ENCODE data around the gene IL3. TPM values are rescaled to one million over a fixed set of nuclear protein-coding genes. Genes with fewer than 3 reads are reported as not detected.

The IL3 gene
- total RNA-seq, 2 donors from 2014 or later = not detected

- DNase-seq = no peak
- ATAC-seq = no peak
- intact Hi-C loops (cut with DNase I, micrococcal nuclease) = no loop called here
Measured at GRCh38 chr5:132067451-132067850, 7.0 kb downstream of the IL3 start.

- no peak for DNase-seq
- ATAC-seq = no peak
Measured at GRCh38 chr5:132067941-132068808, 7.7 kb downstream of the IL3 start.

GRCh38 chr5:132069561-132069960, 9.1 kb downstream of the IL3 start:
- intact Hi-C loops (cut with DNase I, micrococcal nuclease) = no loop called here
- DNase-seq (no peak), ATAC-seq (no peak)

More at GRCh38 chr5:132067941-132068808, 7.7 kb downstream of the IL3 start:
- intact Hi-C loops (cut with DNase I, micrococcal nuclease) = no loop called here

GRCh38 chr5:132069994-132070393, 9.5 kb downstream of the IL3 start:
- ATAC-seq (no peak), DNase-seq (no peak)
- intact Hi-C loops (cut with DNase I, micrococcal nuclease) = no loop called here

DNA sequence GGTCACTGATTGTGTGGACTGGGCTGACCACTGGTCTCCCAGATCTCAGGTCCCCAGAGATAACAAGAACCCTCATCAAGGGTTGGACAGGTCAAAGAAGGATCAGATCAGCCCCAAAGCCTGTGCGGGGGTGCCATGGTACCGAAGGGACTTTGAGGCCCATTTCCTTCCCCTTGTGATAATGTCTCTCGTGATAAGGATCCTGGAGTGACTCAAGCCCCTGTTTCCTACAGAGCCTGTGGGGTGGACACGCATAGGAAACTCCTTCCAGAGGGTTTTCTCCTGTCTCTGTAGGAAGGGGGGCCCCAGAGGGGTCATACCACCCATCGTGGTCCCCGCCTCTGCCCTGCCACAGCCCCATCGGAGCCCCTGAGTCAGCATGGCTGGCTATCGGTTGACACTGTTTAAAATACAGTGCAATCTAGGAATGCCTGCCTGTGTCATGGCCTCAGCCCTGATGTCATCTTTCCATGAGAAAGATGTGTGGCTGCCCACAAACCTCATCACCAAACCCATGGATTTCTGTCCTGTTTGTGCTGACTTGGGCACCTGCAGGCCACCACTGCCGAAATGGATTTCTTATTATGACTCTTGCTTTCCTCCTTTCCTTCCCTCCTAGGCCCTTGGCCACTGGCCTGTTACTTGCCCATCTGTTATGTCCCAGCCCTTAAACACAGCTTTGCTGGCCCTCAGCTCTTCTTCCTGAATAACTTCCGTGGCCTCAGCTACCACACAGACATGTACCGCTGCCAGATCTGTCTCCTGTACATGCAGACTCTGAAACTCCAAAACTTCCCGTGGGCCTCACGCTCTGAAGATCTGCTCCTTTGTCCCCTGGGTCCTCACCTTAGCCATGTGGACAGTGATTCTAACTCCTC, 10.2 kb downstream of the IL3 start:
- intact Hi-C loops (cut with DNase I, micrococcal nuclease) = no loop called here
- DNase-seq = no peak

GRCh38 chr5:132071338-132071707, 10.9 kb downstream of the IL3 start:
- intact Hi-C loops (cut with DNase I, micrococcal nuclease) = no loop called here

More for the DNA sequence above, 10.2 kb downstream of the IL3 start:
- no peak for ATAC-seq

DNA sequence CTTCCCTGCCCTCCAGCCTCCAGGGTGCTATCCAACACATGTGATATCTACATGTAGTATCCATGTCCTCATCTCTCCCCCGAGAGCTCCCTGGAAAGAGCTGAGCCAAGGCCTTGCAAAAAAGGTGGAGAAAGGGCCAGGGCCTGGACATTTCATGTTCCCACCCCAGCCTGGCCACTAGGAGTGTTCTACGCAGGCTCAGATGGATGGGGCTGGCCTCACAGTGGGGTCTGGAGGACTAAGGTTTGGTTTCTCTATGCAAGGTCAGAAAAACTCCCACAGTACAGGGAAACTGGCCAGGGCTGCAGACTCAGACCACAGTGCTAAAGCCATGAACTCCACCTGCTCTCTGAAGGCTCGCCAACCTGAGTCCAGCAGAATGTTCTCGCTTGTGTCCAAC, 11.6 kb downstream of the IL3 start:
- intact Hi-C loops (cut with DNase I, micrococcal nuclease) = no loop called here
- ATAC-seq = no peak

More at GRCh38 chr5:132071338-132071707, 10.9 kb downstream of the IL3 start:
- DNase-seq (no peak), ATAC-seq (no peak)

DNA sequence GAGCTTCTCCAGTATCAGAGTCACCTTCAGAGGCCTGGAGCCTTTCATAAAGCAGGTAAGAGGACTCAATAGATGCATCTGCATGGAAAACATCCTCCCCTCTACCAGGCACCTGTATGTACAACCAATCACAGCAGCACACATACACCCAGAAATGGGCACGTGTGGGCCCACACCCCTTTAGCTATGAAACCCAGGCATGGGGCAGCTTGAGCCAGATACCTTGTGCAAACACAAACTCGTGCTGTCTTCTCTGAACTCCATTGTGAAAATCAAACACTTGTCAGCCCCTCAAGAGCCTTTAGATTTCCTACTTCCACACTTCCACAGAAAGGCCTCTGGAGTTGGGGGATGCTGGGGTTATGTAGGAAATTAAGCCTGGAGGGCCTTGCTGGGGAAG, 12.1 kb downstream of the IL3 start:
- DNase-seq = no peak
- ATAC-seq = no peak
- intact Hi-C loops (cut with DNase I, micrococcal nuclease) = no loop called here

More for the DNA sequence above, 11.6 kb downstream of the IL3 start:
- DNase-seq = no peak

DNA sequence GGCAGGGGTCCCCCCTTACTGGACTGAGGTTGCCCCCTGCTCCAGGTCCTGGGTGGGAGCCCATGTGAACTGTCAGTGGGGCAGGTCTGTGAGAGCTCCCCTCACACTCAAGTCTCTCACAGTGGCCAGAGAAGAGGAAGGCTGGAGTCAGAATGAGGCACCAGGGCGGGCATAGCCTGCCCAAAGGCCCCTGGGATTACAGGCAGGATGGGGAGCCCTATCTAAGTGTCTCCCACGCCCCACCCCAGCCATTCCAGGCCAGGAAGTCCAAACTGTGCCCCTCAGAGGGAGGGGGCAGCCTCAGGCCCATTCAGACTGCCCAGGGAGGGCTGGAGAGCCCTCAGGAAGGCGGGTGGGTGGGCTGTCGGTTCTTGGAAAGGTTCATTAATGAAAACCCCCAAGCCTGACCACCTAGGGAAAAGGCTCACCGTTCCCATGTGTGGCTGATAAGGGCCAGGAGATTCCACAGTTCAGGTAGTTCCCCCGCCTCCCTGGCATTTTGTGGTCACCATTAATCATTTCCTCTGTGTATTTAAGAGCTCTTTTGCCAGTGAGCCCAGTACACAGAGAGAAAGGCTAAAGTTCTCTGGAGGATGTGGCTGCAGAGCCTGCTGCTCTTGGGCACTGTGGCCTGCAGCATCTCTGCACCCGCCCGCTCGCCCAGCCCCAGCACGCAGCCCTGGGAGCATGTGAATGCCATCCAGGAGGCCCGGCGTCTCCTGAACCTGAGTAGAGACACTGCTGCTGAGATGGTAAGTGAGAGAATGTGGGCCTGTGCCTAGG, 13.0 kb downstream of the IL3 start, which contains the start of gene CSF2:
Gene CSF2, plus strand, starts transcription at position 559 of the 783 bp plus-strand sequence. Its CDS starts 35 bp downstream, at position 594.
- peak; percentile 24 for ATAC-seq
- no peak for DNase-seq

DNA sequence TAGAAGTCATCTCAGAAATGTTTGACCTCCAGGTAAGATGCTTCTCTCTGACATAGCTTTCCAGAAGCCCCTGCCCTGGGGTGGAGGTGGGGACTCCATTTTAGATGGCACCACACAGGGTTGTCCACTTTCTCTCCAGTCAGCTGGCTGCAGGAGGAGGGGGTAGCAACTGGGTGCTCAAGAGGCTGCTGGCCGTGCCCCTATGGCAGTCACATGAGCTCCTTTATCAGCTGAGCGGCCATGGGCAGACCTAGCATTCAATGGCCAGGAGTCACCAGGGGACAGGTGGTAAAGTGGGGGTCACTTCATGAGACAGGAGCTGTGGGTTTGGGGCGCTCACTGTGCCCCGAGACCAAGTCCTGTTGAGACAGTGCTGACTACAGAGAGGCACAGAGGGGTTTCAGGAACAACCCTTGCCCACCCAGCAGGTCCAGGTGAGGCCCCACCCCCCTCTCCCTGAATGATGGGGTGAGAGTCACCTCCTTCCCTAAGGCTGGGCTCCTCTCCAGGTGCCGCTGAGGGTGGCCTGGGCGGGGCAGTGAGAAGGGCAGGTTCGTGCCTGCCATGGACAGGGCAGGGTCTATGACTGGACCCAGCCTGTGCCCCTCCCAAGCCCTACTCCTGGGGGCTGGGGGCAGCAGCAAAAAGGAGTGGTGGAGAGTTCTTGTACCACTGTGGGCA, 13.8 kb downstream of the IL3 start:
- ATAC-seq (no peak), DNase-seq (no peak)
- intact Hi-C loops (cut with DNase I, micrococcal nuclease) = no loop called here

More for the DNA sequence above, 13.0 kb downstream of the IL3 start, which contains the start of gene CSF2:
- intact Hi-C loops (cut with DNase I, micrococcal nuclease) = no loop called here

DNA sequence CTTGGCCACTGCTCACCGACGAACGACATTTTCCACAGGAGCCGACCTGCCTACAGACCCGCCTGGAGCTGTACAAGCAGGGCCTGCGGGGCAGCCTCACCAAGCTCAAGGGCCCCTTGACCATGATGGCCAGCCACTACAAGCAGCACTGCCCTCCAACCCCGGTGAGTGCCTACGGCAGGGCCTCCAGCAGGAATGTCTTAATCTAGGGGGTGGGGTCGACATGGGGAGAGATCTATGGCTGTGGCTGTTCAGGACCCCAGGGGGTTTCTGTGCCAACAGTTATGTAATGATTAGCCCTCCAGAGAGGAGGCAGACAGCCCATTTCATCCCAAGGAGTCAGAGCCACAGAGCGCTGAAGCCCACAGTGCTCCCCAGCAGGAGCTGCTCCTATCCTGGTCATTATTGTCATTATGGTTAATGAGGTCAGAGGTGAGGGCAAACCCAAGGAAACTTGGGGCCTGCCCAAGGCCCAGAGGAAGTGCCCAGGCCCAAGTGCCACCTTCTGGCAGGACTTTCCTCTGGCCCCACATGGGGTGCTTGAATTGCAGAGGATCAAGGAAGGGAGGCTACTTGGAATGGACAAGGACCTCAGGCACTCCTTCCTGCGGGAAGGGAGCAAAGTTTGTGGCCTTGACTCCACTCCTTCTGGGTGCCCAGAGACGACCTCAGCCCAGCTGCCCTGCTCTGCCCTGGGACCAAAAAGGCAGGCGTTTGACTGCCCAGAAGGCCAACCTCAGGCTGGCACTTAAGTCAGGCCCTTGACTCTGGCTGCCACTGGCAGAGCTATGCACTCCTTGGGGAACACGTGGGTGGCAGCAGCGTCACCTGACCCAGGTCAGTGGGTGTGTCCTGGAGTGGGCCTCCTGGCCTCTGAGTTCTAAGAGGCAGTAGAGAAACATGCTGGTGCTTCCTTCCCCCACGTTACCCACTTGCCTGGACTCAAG, 14.6 kb downstream of the IL3 start:
- ATAC-seq (no peak), DNase-seq (no peak)
- intact Hi-C loops (cut with DNase I, micrococcal nuclease) = no loop called here

DNA sequence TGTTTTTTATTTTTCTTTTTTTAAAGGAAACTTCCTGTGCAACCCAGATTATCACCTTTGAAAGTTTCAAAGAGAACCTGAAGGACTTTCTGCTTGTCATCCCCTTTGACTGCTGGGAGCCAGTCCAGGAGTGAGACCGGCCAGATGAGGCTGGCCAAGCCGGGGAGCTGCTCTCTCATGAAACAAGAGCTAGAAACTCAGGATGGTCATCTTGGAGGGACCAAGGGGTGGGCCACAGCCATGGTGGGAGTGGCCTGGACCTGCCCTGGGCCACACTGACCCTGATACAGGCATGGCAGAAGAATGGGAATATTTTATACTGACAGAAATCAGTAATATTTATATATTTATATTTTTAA, 15.2 kb downstream of the IL3 start:
- intact Hi-C loops (cut with DNase I, micrococcal nuclease) = no loop called here
- no peak for ATAC-seq
- DNase-seq = no peak

GRCh38 chr5:132076202-132076830, 15.9 kb downstream of the IL3 start:
- intact Hi-C loops (cut with DNase I, micrococcal nuclease) = no loop called here
- ATAC-seq (no peak), DNase-seq (no peak)

DNA sequence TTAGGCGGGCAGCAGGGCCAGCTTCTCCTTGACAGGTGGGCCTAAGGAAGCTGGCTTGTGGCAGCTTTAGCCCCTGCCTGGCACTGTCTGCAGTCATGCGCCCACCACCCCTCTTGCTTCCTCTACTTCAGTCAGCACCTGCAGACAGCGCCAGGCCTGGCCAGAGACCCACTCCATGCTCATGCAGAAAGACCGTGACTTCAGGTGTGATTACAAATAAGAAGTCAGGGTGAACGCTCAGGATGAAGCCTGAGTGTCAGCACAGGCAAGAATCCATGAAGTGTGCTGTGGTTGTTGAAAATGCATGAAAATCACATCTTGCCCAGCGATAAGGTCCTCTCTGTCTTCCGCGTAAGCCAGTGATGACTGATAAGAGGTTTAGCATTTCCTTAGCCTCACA, 16.5 kb downstream of the IL3 start:
- no peak for DNase-seq
- no peak for ATAC-seq
- intact Hi-C loops (cut with DNase I, micrococcal nuclease) = no loop called here

GRCh38 chr5:132079081-132079480, 18.6 kb downstream of the IL3 start:
- ATAC-seq (no peak), DNase-seq (no peak)
- intact Hi-C loops (cut with DNase I, micrococcal nuclease) = no loop called here

- ATAC-seq (no peak), DNase-seq (no peak)
- intact Hi-C loops (cut with DNase I, micrococcal nuclease) = no loop called here
Measured at GRCh38 chr5:132079619-132080018, 19.2 kb downstream of the IL3 start.

- intact Hi-C loops (cut with DNase I, micrococcal nuclease) = no loop called here
- ATAC-seq (no peak), DNase-seq (no peak)
Measured at GRCh38 chr5:132080595-132080994, 20.1 kb downstream of the IL3 start.
